HCT116 (cell line): Measurements from ENCODE around the gene SP3.

Experiments used
- CEBPB ChIP-seq: IDR thresholded peaks from 2 replicates; pipeline ENCODE4 v1.6.1; 2012; ENCODE audit warnings: low read depth
- POLR2A ChIP-seq: IDR thresholded peaks from 2 replicates; pipeline ENCODE4 v1.7.0; 2011; ENCODE audit warnings: borderline replicate concordance; ENCODE audit not compliant: insufficient read depth, insufficient read length; ENCODE audit errors: extremely low read depth
- POLR2AphosphoS5 ChIP-seq: IDR thresholded peaks from 2 replicates; pipeline ENCODE4 v1.6.1; 2011; ENCODE audit warnings: mild to moderate bottlenecking, low read depth, low read length, moderate library complexity
- SIN3A ChIP-seq: IDR thresholded peaks from 2 replicates; pipeline ENCODE4 v1.6.1; 2012; ENCODE audit warnings: low read depth
- TF ChIP-seq, protein P1 (sequence below): IDR thresholded peaks from 2 replicates; pipeline ENCODE4 v1.6.1; 2012; ENCODE audit warnings: low read depth
- TF ChIP-seq, protein P2 (sequence below), 3 experiments: fragments of 200-600 bp in 1 of 3; sonication (generic) in 1 of 3; IDR thresholded peaks in 2 of 3; conservative IDR thresholded peaks in 1 of 3; 2 replicates each; pipeline ENCODE4 v1.5.1; 2012 to 2017; ENCODE audit warnings: low read depth in 2 of 3, low read length in 2 of 3, antibody characterized with exemption in 1 of 3, borderline replicate concordance in 1 of 3, control low read depth in 1 of 3, mild to moderate bottlenecking in 1 of 3, mixed read lengths in 1 of 3, mixed run types in 1 of 3, moderate library complexity in 1 of 3; ENCODE audit not compliant: insufficient read depth in 1 of 3
- TF ChIP-seq, protein P3 (sequence below): IDR thresholded peaks from 2 replicates; pipeline ENCODE4 v1.6.1; 2012
- TF ChIP-seq, protein P4 (sequence below): IDR thresholded peaks from 2 replicates; pipeline ENCODE4 v1.6.1; 2012

DNA sequence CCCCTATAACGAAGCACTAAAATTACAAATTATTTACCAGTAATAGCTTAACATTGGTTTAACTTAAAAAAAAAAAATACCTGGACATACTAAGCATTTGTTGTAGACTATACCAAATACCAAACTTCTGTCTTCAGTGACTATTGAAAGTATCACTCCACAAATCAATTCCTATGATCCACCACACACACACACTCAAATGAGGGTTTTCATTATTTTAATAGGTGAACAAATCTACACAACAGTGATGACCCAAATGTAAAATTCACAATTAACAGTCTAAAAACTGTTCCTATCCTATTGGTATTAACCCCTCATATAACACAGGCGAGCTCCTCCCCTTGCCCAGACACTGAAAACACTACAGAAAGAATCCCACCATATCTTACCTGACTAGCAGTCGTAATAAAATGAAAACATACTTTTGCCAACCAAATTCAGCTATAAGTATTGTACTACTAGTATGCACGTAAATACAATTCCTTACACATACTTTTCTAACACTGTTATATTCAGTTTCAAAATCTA, 2.5 kb downstream of the SP3 start:
- TF ChIP-seq POLR2AphosphoS5 (no peak), SIN3A (no peak), POLR2A (no peak), CEBPB (no peak)
- TF ChIP-seq, protein P1, sequence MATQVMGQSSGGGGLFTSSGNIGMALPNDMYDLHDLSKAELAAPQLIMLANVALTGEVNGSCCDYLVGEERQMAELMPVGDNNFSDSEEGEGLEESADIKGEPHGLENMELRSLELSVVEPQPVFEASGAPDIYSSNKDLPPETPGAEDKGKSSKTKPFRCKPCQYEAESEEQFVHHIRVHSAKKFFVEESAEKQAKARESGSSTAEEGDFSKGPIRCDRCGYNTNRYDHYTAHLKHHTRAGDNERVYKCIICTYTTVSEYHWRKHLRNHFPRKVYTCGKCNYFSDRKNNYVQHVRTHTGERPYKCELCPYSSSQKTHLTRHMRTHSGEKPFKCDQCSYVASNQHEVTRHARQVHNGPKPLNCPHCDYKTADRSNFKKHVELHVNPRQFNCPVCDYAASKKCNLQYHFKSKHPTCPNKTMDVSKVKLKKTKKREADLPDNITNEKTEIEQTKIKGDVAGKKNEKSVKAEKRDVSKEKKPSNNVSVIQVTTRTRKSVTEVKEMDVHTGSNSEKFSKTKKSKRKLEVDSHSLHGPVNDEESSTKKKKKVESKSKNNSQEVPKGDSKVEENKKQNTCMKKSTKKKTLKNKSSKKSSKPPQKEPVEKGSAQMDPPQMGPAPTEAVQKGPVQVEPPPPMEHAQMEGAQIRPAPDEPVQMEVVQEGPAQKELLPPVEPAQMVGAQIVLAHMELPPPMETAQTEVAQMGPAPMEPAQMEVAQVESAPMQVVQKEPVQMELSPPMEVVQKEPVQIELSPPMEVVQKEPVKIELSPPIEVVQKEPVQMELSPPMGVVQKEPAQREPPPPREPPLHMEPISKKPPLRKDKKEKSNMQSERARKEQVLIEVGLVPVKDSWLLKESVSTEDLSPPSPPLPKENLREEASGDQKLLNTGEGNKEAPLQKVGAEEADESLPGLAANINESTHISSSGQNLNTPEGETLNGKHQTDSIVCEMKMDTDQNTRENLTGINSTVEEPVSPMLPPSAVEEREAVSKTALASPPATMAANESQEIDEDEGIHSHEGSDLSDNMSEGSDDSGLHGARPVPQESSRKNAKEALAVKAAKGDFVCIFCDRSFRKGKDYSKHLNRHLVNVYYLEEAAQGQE, result no peak
- TF ChIP-seq, protein P2, sequence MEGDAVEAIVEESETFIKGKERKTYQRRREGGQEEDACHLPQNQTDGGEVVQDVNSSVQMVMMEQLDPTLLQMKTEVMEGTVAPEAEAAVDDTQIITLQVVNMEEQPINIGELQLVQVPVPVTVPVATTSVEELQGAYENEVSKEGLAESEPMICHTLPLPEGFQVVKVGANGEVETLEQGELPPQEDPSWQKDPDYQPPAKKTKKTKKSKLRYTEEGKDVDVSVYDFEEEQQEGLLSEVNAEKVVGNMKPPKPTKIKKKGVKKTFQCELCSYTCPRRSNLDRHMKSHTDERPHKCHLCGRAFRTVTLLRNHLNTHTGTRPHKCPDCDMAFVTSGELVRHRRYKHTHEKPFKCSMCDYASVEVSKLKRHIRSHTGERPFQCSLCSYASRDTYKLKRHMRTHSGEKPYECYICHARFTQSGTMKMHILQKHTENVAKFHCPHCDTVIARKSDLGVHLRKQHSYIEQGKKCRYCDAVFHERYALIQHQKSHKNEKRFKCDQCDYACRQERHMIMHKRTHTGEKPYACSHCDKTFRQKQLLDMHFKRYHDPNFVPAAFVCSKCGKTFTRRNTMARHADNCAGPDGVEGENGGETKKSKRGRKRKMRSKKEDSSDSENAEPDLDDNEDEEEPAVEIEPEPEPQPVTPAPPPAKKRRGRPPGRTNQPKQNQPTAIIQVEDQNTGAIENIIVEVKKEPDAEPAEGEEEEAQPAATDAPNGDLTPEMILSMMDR (IDR thresholded peaks at IDR 0.05 in 2 of 3, conservative IDR thresholded peaks at IDR 0.05 in 1 of 3; ENCODE audit: borderline replicate concordance in 1 of 3, insufficient read depth in 1 of 3, low read depth in 2 of 3, low read length in 2 of 3), result no peak
- TF ChIP-seq, protein P3, sequence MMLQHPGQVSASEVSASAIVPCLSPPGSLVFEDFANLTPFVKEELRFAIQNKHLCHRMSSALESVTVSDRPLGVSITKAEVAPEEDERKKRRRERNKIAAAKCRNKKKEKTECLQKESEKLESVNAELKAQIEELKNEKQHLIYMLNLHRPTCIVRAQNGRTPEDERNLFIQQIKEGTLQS, result no peak
- TF ChIP-seq, protein P4, sequence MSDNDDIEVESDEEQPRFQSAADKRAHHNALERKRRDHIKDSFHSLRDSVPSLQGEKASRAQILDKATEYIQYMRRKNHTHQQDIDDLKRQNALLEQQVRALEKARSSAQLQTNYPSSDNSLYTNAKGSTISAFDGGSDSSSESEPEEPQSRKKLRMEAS, result no peak
